Measurements from ENCODE around the gene NDUFS8. TPM values are rescaled to one million over a fixed set of nuclear protein-coding genes. Genes with fewer than 3 reads are reported as not detected.

NDUFS8 gene
- total RNA-seq, 1 experiment from 2014 or later: 220 TPM

GRCh38 chr11:68041617-68042218, 11.2 kb downstream of the NDUFS8 start:
- no TSS peak for BruUV-seq (replicated peaks)
- Histone ChIP-seq H3K36me3 (ENCODE audit: insufficient read depth, low read length, poor library complexity, severe bottlenecking) (no peaks in the 10 kb centered on the region), H3K27ac (ENCODE audit: low read depth, low read length, poor library complexity, severe bottlenecking) (no peak overlapping the region), H3K4me1 (ENCODE audit: insufficient read depth, low read length, poor library complexity, severe bottlenecking) (peaks cover 26% of the 10 kb centered on the region), H3K9me3 (ENCODE audit: low read depth, low read length, poor library complexity, severe bottlenecking) (no peaks in the 10 kb centered on the region), H3K4me3 (ENCODE audit: low read depth, low read length, poor library complexity, severe bottlenecking) (no peak overlapping the region), H3K27me3 (replicated peaks; ENCODE audit: insufficient read depth, low read depth, low read length, poor library complexity) (no peaks in the 10 kb centered on the region)
- intact Hi-C loops (cut with micrococcal nuclease; ENCODE audit: unreplicated experiment): no loop called here
- CTCF ChIA-PET: interaction anchor here (0.6 kb wide), 1 partner anchor 194 kb away, joined by 7 read pairs; no protein-coding TSS in a partner anchor
- no peak for DNase-seq (ENCODE audit: low spot score)
- POLR2A ChIA-PET (ENCODE audit: low non-redundant PET): no interaction called here
- TF ChIP-seq, protein P1, sequence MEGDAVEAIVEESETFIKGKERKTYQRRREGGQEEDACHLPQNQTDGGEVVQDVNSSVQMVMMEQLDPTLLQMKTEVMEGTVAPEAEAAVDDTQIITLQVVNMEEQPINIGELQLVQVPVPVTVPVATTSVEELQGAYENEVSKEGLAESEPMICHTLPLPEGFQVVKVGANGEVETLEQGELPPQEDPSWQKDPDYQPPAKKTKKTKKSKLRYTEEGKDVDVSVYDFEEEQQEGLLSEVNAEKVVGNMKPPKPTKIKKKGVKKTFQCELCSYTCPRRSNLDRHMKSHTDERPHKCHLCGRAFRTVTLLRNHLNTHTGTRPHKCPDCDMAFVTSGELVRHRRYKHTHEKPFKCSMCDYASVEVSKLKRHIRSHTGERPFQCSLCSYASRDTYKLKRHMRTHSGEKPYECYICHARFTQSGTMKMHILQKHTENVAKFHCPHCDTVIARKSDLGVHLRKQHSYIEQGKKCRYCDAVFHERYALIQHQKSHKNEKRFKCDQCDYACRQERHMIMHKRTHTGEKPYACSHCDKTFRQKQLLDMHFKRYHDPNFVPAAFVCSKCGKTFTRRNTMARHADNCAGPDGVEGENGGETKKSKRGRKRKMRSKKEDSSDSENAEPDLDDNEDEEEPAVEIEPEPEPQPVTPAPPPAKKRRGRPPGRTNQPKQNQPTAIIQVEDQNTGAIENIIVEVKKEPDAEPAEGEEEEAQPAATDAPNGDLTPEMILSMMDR (conservative IDR thresholded peaks at IDR 0.05; ENCODE audit: low read depth, low read length): no peak
- no peak for TF ChIP-seq EZH2 (IDR thresholded peaks at IDR 0.05; ENCODE audit: borderline replicate concordance, low read depth, low read length, poor library complexity, severe bottlenecking)

- ChIA-PET CTCF (interaction anchor here (0.5 to 0.6 kb wide), 2 partner anchors 167 to 195 kb away, joined by 3 to 7 read pairs; no protein-coding TSS in a partner anchor), POLR2A (ENCODE audit: low non-redundant PET) (no interaction called here)
- BruUV-seq (replicated peaks): no TSS peak
- Histone ChIP-seq H3K4me1 (ENCODE audit: insufficient read depth, low read length, poor library complexity, severe bottlenecking) (peaks cover 26% of the 10 kb centered on the region), H3K9me3 (ENCODE audit: low read depth, low read length, poor library complexity, severe bottlenecking) (no peaks in the 10 kb centered on the region), H3K27ac (ENCODE audit: low read depth, low read length, poor library complexity, severe bottlenecking) (no peak overlapping the region), H3K27me3 (replicated peaks; ENCODE audit: insufficient read depth, low read depth, low read length, poor library complexity) (no peaks in the 10 kb centered on the region), H3K36me3 (ENCODE audit: insufficient read depth, low read length, poor library complexity, severe bottlenecking) (no peaks in the 10 kb centered on the region), H3K4me3 (ENCODE audit: low read depth, low read length, poor library complexity, severe bottlenecking) (no peak overlapping the region)
- no peak for TF ChIP-seq EZH2 (IDR thresholded peaks at IDR 0.05; ENCODE audit: borderline replicate concordance, low read depth, low read length, poor library complexity, severe bottlenecking)
- TF ChIP-seq, protein P1 (conservative IDR thresholded peaks at IDR 0.05; ENCODE audit: low read depth, low read length): no peak
- no peak for DNase-seq (ENCODE audit: low spot score)
- intact Hi-C loops (cut with micrococcal nuclease; ENCODE audit: unreplicated experiment): no loop called here
Observed at GRCh38 chr11:68042219-68043028, 11.9 kb downstream of the NDUFS8 start.

- no peak for DNase-seq (ENCODE audit: low spot score)
- ChIA-PET CTCF (no interaction called here), POLR2A (ENCODE audit: low non-redundant PET) (no interaction called here)
- BruUV-seq (replicated peaks): no TSS peak
- intact Hi-C loops (cut with micrococcal nuclease; ENCODE audit: unreplicated experiment): no loop called here
- H3K27ac ChIP-seq (ENCODE audit: low read depth, low read length, poor library complexity, severe bottlenecking): no peak overlapping the region
- H3K36me3 ChIP-seq (ENCODE audit: insufficient read depth, low read length, poor library complexity, severe bottlenecking): no peaks in the 10 kb centered on the region
- no peak for TF ChIP-seq EZH2 (IDR thresholded peaks at IDR 0.05; ENCODE audit: borderline replicate concordance, low read depth, low read length, poor library complexity, severe bottlenecking)
- TF ChIP-seq, protein P1 (conservative IDR thresholded peaks at IDR 0.05; ENCODE audit: low read depth, low read length): no peak
- H3K9me3 ChIP-seq (ENCODE audit: low read depth, low read length, poor library complexity, severe bottlenecking): no peaks in the 10 kb centered on the region
- no peak overlapping the region for H3K4me3 ChIP-seq (ENCODE audit: low read depth, low read length, poor library complexity, severe bottlenecking)
- no peaks in the 10 kb centered on the region for H3K27me3 ChIP-seq (replicated peaks; ENCODE audit: insufficient read depth, low read depth, low read length, poor library complexity)
- H3K4me1 ChIP-seq (ENCODE audit: insufficient read depth, low read length, poor library complexity, severe bottlenecking): peaks cover 26% of the 10 kb centered on the region
Observed at GRCh38 chr11:68043029-68043348, 12.5 kb downstream of the NDUFS8 start.
